SK-N-SH (cell line): Measurements from ENCODE around the gene FUS. TPM values are rescaled to one million over a fixed set of nuclear protein-coding genes. Genes with fewer than 3 reads are reported as not detected.
A peak's percentile ranks its signal among the peaks of the same experiment; 100 is the strongest.
"Not testable (repeated sequence)": the region's sequence is repeated elsewhere in the genome, so short reads cannot be mapped to it uniquely, and the experiment has no call there.

Source experiments
- CTCF ChIA-PET: fragments of 300-600, 350-600 bp; formaldehyde crosslinking; extraction: SDS; loops from one replicate; lab custom pipeline; 2021; lab: Yijun Ruan, JAX
- POLR2A ChIA-PET: fragments of 350-600 bp; sonication (Branson Sonifier 250); formaldehyde crosslinking; extraction: SDS; loops from one replicate; lab custom pipeline; 2020; ENCODE audit warnings: antibody characterized with exemption, inconsistent platforms; lab: Yijun Ruan, JAX
- DNase-seq: peaks from one replicate; pipeline ENCODE4 v3.0.0; 2012
- H2AFZ ChIP-seq: fragments of 200-600 bp; sonication (generic); 2 replicates; pipeline ENCODE4 v1.8.1; 2016; ENCODE audit warnings: antibody characterized with exemption, mild to moderate bottlenecking, low read depth
- H3F3A ChIP-seq: fragments of 200-600 bp; sonication (generic); replicated peaks from 2 replicates; pipeline ENCODE3; 2016; ENCODE audit warnings: antibody characterized with exemption, mild to moderate bottlenecking; ENCODE audit not compliant: insufficient read depth
- H3K27ac ChIP-seq, 2 experiments: fragments of 200-500 bp in 1 of 2; fragments of 200-600 bp in 1 of 2; sonication (Bioruptor generic) in 1 of 2; sonication (generic), shearing (Covaris generic) in 1 of 2; 2 replicates each; pipeline versions ENCODE4 v1.5.1 to v1.6.1; 2014 to 2016; ENCODE audit warnings: low read depth in 2 of 2, inconsistent platforms in 1 of 2, low read length in 1 of 2, mild to moderate bottlenecking in 1 of 2, mixed read lengths in 1 of 2
- H3K27me3 ChIP-seq: fragments of 200-600 bp; sonication (generic), shearing (Covaris generic); 2 replicates; pipeline ENCODE4 v1.6.1; 2016; ENCODE audit warnings: mixed run types; ENCODE audit not compliant: insufficient read depth
- H3K36me3 ChIP-seq, 2 experiments: fragments of 200-500 bp in 1 of 2; fragments of 200-600 bp in 1 of 2; sonication (Bioruptor generic) in 1 of 2; sonication (generic) in 1 of 2; replicated peaks in 1 of 2; 2 replicates each; pipeline versions ENCODE3 to v1.5.1; 2014 to 2016; ENCODE audit warnings: low read length in 1 of 2, mild to moderate bottlenecking in 1 of 2; ENCODE audit not compliant: insufficient read depth in 2 of 2, control insufficient read depth in 1 of 2
- H3K4me1 ChIP-seq, 2 experiments: fragments of 200-500 bp in 1 of 2; fragments of 200-600 bp in 1 of 2; sonication (Bioruptor generic) in 1 of 2; sonication (generic), shearing (Covaris generic) in 1 of 2; 2 replicates each; pipeline versions ENCODE4 v1.5.1 to v1.6.1; 2014 to 2016; ENCODE audit warnings: low read depth in 1 of 2, low read length in 1 of 2, mixed run types in 1 of 2; ENCODE audit not compliant: insufficient read depth in 2 of 2, control insufficient read depth in 1 of 2
- H3K4me2 ChIP-seq: fragments of 200-600 bp; sonication (generic), shearing (Covaris generic); 2 replicates; pipeline ENCODE4 v1.6.1; 2017; ENCODE audit warnings: mixed run types
- H3K4me3 ChIP-seq, 2 experiments: fragments of 200-500 bp in 1 of 2; fragments of 200-600 bp in 1 of 2; sonication (Bioruptor generic) in 1 of 2; sonication (generic), shearing (Covaris generic) in 1 of 2; 2 replicates each; pipeline versions ENCODE4 v1.5.1 to v1.8.1; 2014 to 2016; ENCODE audit warnings: low read depth in 2 of 2, inconsistent platforms in 1 of 2, low read length in 1 of 2, mild to moderate bottlenecking in 1 of 2, mixed read lengths in 1 of 2, moderate library complexity in 1 of 2
- H3K79me2 ChIP-seq: fragments of 200-600 bp; sonication (generic); 2 replicates; pipeline ENCODE4 v1.8.1; 2017; ENCODE audit warnings: mild to moderate bottlenecking; ENCODE audit not compliant: insufficient read depth
- H3K9ac ChIP-seq: fragments of 200-600 bp; sonication (generic); 2 replicates; pipeline ENCODE4 v1.6.1; 2017; ENCODE audit warnings: mixed run types
- H3K9me2 ChIP-seq: fragments of 200-600 bp; sonication (generic); 2 replicates; pipeline ENCODE4 v1.6.1; 2017; ENCODE audit warnings: mixed run types
- H3K9me3 ChIP-seq: fragments of 200-600 bp; sonication (generic); 2 replicates; pipeline ENCODE4 v1.6.1; 2017; ENCODE audit warnings: mixed run types, mild to moderate bottlenecking, moderate library complexity
- H4K20me1 ChIP-seq: fragments of 200-600 bp; sonication (generic); 2 replicates; pipeline ENCODE4 v1.6.1; 2017; ENCODE audit warnings: mild to moderate bottlenecking, mixed run types; ENCODE audit not compliant: insufficient read depth
- ELF1 ChIP-seq: IDR thresholded peaks from 2 replicates; pipeline ENCODE4 v1.4.0; 2012
- FOXJ3 ChIP-seq: sonication (generic); formaldehyde crosslinking; IDR thresholded peaks from 2 replicates; pipeline ENCODE4 v1.5.1; 2020; ENCODE audit warnings: mild to moderate bottlenecking, missing genetic modification reagents
- GATA2 ChIP-seq: sonication (generic); formaldehyde crosslinking; IDR thresholded peaks from 2 replicates; pipeline ENCODE4 v1.5.0; 2020; ENCODE audit warnings: mild to moderate bottlenecking, missing genetic modification reagents
- MXI1 ChIP-seq: IDR thresholded peaks from 2 replicates; pipeline ENCODE4 v1.6.1; 2012; ENCODE audit warnings: mild to moderate bottlenecking, low read depth, low read length, improper control_type of control experiment
- NFIC ChIP-seq: IDR thresholded peaks from 2 replicates; pipeline ENCODE4 v1.4.0; 2012; ENCODE audit warnings: borderline replicate concordance
- NRF1 ChIP-seq: IDR thresholded peaks from 2 replicates; pipeline ENCODE4 v1.6.1; 2012; ENCODE audit warnings: low read depth, mild to moderate bottlenecking, low read length
- RXRA ChIP-seq: IDR thresholded peaks from 2 replicates; pipeline ENCODE4 v1.4.0; 2012; ENCODE audit warnings: low read depth, mild to moderate bottlenecking, borderline replicate concordance
- WGBS: methylation state at CpG from one replicate; pipeline ENCODE4 v1.1.6; 2017; ENCODE audit warnings: low lambda C conversion rate; 5-methylcytosine and 5-hydroxymethylcytosine counted together
- polyA plus RNA-seq, 3 experiments: library from polyadenylated mRNA; depleted of rRNA; stranded (reverse); fragments of >200 nt; gene quantifications; 2 replicates each; pipeline ENCODE4 v1.2.3, GENCODE V29; 2012
- TF ChIP-seq, protein P1 (sequence below): IDR thresholded peaks from 2 replicates; pipeline ENCODE4; 2012
- TF ChIP-seq, protein P2 (sequence below): fragments of 150-350 bp; IDR thresholded peaks from 2 replicates; pipeline ENCODE4 v1.6.1; 2016; ENCODE audit warnings: mild to moderate bottlenecking, low read depth, low read length
- TF ChIP-seq, protein P3 (sequence below): IDR thresholded peaks from 2 replicates; pipeline ENCODE4 v1.6.1; 2012; ENCODE audit warnings: mild to moderate bottlenecking, low read depth, low read length, moderate library complexity

Gene FUS
- polyA plus RNA-seq, 1 of the 3 experiments (the other 2 are of a cell fraction): 429 TPM

DNA sequence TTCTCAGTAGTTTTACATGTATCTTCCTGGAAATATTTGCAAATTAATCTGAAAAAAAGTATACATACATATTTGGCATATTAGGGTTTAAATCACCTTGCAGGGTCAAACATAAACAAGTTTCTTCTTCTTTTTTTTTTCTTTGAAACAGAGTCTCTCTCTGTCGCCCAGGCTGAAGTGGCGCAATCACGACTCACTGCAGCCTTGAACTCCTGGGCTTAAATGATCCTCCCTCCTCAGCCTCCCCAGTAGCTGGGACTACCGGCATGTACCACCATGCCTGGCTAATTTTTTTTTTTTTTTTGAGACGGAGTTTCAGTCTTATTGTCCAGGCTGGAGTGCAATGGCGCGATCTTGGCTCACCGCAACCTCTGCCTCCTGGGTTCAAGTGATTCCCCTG lies 12.6 kb upstream of the FUS start:
- Histone ChIP-seq H4K20me1 (no peaks in the 10 kb centered on the region), H3K27ac (no peak overlapping the region), H3K9me3 (no peaks in the 10 kb centered on the region), H2AFZ (no peak overlapping the region), H3F3A (no peaks in the 10 kb centered on the region), H3K4me3 (no peak overlapping the region), H3K27me3 (no peaks in the 10 kb centered on the region), H3K4me2 (no peak overlapping the region), H3K9me2 (no peaks in the 10 kb centered on the region), H3K4me1 (peaks cover 0 to 2% of the 10 kb centered on the region in 2 experiments; a peak in 1 of 4 replicates), H3K36me3 (no peaks in the 10 kb centered on the region), H3K79me2 (no peaks in the 10 kb centered on the region), H3K9ac (no peak overlapping the region)
- ChIA-PET POLR2A (interaction anchor here (1.3 kb wide), 1 partner anchor 12 kb away, joined by 5 read pairs; the partner anchor contains the start of gene FUS), CTCF (interaction anchor here (0.9 kb wide), 1 partner anchor 9 kb away, joined by 3 read pairs; no protein-coding TSS in a partner anchor)
- TF ChIP-seq, protein P1, sequence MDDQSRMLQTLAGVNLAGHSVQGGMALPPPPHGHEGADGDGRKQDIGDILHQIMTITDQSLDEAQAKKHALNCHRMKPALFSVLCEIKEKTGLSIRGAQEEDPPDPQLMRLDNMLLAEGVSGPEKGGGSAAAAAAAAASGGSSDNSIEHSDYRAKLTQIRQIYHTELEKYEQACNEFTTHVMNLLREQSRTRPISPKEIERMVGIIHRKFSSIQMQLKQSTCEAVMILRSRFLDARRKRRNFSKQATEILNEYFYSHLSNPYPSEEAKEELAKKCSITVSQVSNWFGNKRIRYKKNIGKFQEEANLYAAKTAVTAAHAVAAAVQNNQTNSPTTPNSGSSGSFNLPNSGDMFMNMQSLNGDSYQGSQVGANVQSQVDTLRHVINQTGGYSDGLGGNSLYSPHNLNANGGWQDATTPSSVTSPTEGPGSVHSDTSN: no peak
- TF ChIP-seq, protein P2, sequence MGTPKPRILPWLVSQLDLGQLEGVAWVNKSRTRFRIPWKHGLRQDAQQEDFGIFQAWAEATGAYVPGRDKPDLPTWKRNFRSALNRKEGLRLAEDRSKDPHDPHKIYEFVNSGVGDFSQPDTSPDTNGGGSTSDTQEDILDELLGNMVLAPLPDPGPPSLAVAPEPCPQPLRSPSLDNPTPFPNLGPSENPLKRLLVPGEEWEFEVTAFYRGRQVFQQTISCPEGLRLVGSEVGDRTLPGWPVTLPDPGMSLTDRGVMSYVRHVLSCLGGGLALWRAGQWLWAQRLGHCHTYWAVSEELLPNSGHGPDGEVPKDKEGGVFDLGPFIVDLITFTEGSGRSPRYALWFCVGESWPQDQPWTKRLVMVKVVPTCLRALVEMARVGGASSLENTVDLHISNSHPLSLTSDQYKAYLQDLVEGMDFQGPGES: no peak
- TF ChIP-seq MXI1 (no peak), ELF1 (no peak)
- TF ChIP-seq, protein P3, sequence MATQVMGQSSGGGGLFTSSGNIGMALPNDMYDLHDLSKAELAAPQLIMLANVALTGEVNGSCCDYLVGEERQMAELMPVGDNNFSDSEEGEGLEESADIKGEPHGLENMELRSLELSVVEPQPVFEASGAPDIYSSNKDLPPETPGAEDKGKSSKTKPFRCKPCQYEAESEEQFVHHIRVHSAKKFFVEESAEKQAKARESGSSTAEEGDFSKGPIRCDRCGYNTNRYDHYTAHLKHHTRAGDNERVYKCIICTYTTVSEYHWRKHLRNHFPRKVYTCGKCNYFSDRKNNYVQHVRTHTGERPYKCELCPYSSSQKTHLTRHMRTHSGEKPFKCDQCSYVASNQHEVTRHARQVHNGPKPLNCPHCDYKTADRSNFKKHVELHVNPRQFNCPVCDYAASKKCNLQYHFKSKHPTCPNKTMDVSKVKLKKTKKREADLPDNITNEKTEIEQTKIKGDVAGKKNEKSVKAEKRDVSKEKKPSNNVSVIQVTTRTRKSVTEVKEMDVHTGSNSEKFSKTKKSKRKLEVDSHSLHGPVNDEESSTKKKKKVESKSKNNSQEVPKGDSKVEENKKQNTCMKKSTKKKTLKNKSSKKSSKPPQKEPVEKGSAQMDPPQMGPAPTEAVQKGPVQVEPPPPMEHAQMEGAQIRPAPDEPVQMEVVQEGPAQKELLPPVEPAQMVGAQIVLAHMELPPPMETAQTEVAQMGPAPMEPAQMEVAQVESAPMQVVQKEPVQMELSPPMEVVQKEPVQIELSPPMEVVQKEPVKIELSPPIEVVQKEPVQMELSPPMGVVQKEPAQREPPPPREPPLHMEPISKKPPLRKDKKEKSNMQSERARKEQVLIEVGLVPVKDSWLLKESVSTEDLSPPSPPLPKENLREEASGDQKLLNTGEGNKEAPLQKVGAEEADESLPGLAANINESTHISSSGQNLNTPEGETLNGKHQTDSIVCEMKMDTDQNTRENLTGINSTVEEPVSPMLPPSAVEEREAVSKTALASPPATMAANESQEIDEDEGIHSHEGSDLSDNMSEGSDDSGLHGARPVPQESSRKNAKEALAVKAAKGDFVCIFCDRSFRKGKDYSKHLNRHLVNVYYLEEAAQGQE: no peak
- 72% methylated on average over 8 of the region's 8 CpGs for WGBS
- DNase-seq: no peak

DNA sequence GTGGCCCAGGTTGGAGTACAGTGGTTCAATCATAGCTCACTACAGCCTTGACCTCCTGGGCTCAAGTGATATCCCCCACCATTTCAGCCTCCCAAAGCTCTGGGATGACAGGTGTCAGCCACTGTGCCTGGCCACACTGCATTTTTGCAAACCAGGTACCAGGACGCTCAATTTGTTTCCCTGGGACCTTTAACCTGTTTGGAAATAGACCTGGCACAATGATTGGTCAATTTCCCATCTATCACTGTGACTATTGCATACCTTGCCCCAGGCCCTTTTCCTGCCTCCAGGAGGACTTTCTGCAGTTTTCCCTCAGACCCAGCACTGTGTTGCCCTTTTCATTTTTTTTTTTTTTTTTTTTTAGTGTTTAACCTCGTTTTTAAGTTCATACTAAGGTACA lies 11.1 kb upstream of the FUS start:
- Histone ChIP-seq H3K4me3 (no peak overlapping the region), H3K4me2 (no peak overlapping the region), H3K9ac (no peak overlapping the region), H3K4me1 (peaks cover 0 to 2% of the 10 kb centered on the region in 2 experiments; a peak in 1 of 4 replicates), H3K9me2 (no peaks in the 10 kb centered on the region), H3K27me3 (no peaks in the 10 kb centered on the region), H3K79me2 (no peaks in the 10 kb centered on the region), H4K20me1 (no peaks in the 10 kb centered on the region), H2AFZ (no peak overlapping the region), H3K27ac (no peak overlapping the region), H3K36me3 (no peaks in the 10 kb centered on the region), H3F3A (no peaks in the 10 kb centered on the region), H3K9me3 (no peaks in the 10 kb centered on the region)
- no peak for TF ChIP-seq GATA2 (CRISPR knock-in tag)
- no peak for TF ChIP-seq NRF1
- TF ChIP-seq FOXJ3 (CRISPR knock-in tag): no peak
- TF ChIP-seq NFIC: no peak
- TF ChIP-seq RXRA: no peak
- TF ChIP-seq, protein P2: no peak
- no peak for DNase-seq
- CTCF ChIA-PET: no interaction called here
- POLR2A ChIA-PET: interaction anchor here (1.3 kb wide), 1 partner anchor 11 kb away, joined by 5 read pairs; the partner anchor contains the start of gene FUS
- WGBS: 63% methylated on average over 2 of the region's 2 CpGs

DNA sequence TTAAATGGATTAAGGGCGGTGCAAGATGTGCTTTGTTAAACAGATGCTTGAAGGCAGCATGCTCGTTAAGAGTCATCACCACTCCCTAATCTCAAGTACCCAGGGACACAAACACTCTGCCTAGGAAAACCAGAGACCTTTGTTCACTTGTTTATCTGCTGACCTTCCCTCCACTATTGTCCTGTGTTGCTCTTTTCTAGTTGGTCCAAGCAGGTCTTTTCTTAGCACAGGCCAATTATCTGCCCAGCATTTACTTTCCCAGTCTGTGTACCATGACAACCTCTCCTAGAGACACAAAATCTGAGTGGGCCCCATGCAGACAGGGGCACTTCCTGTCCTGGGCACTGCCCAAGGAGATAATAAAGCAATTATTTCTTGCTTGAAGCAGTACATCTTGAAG lies 9.9 kb upstream of the FUS start:
- no CpG with 5 or more reads among the region's 2 CpGs for WGBS
- CTCF ChIA-PET, H3K27me3 ChIP-seq, DNase-seq, H3F3A ChIP-seq, H3K27ac ChIP-seq, H3K4me2 ChIP-seq, H3K4me1 ChIP-seq, H3K9me3 ChIP-seq, H3K79me2 ChIP-seq, POLR2A ChIA-PET, H3K4me3 ChIP-seq, H4K20me1 ChIP-seq, H3K36me3 ChIP-seq, H3K9me2 ChIP-seq, H3K9ac ChIP-seq: not testable (repeated sequence)
- 0 out of 2 replicates have a peak overlapping the region, but pooled peaks have one; percentile 35 for H2AFZ ChIP-seq
